Prostate gland (tissue), 2 donors: ENCODE data around the gene TBC1D30.

ENCODE experiments used
- CTCF ChIP-seq, 4 experiments: fragments of 200-600 bp in 2 of 4; fragments of 450-650 bp in 2 of 4; sonication (generic) in 2 of 4; IDR thresholded peaks; 1 replicate in 3 of 4; 2 replicates in 1 of 4; pipeline ENCODE4 v1.5.1; 2016 to 2019; ENCODE audit warnings: antibody characterized with exemption in 4 of 4, mild to moderate bottlenecking in 2 of 4, moderate library complexity in 2 of 4
- POLR2A ChIP-seq: fragments of 450-650 bp; IDR thresholded peaks from one replicate; pipeline ENCODE4 v1.6.1; 2016; ENCODE audit warnings: antibody characterized with exemption, mild to moderate bottlenecking

- no peak for TF ChIP-seq CTCF (IDR thresholded peaks at IDR 0.05)
- TF ChIP-seq POLR2A = no peak
These were observed 935 bp downstream of the TBC1D30 start for GRCh38 chr12:64825143-64826021.
